GM12878 (cell line): ENCODE data around the gene PLPP3. TPM values are rescaled to one million over a fixed set of nuclear protein-coding genes. Genes with fewer than 3 reads are reported as not detected.

Experiments used
- NBN ChIP-seq: fragments of 450-650 bp; IDR thresholded peaks from 2 replicates; pipeline ENCODE4 v1.6.1; 2016
- POLR2AphosphoS5 ChIP-seq: IDR thresholded peaks from 2 replicates; pipeline ENCODE4 v1.6.1; 2011; ENCODE audit warnings: mild to moderate bottlenecking, low read length, inconsistent platforms
- ZSCAN29 ChIP-seq: fragments of 450-650 bp; IDR thresholded peaks from 2 replicates; pipeline ENCODE4 v1.6.1; 2017; ENCODE audit warnings: mild to moderate bottlenecking, moderate library complexity
- polyA plus RNA-seq, 11 experiments: library from polyadenylated mRNA; depleted of rRNA in 4 of 11; unstranded in 6 of 11; stranded (reverse) in 5 of 11; fragments of >200 nt; fragmentation: Nextera tagmentation in 4 of 11; fragmentation: Illumina TruSeq in 1 of 11; extraction: Ambion mirVana in 4 of 11; extraction: Trizol in 1 of 11; gene quantifications; 1 replicate in 1 of 11; 2 replicates in 10 of 11; pipeline versions ENCODE4 v1.2.1 to v1.2.3, GENCODE V29; 2011 to 2016; ENCODE audit warnings: inconsistent platforms in 2 of 11, missing spikeins in 2 of 11, low read depth in 1 of 11
- total RNA-seq, 4 experiments: library from RNA; depleted of rRNA in 3 of 4; stranded (reverse); fragments of >200 nt in 3 of 4; fragmentation: Illumina TruSeq in 1 of 4; extraction: Trizol in 1 of 4; gene quantifications; 2 replicates each; pipeline versions ENCODE4 v1.2.1 to v1.2.3, GENCODE V29; 2013 to 2021
- TF ChIP-seq, protein P1 (sequence below): IDR thresholded peaks from 2 replicates; pipeline ENCODE4 v1.6.1; 2012; ENCODE audit warnings: mild to moderate bottlenecking, low read depth, low read length
- TF ChIP-seq, protein P2 (sequence below): fragments of 450-650 bp; IDR thresholded peaks from 2 replicates; pipeline ENCODE4 v1.6.1; 2017; ENCODE audit warnings: mild to moderate bottlenecking
- TF ChIP-seq, protein P3 (sequence below): fragments of 450-650 bp; IDR thresholded peaks from 2 replicates; pipeline ENCODE4 v1.6.1; 2017; ENCODE audit warnings: mild to moderate bottlenecking, moderate library complexity

Gene PLPP3
- total and polyA plus RNA-seq, 10 of the 15 experiments (the other 5 are each of a cell fraction or from before 2014, with no cell fraction given), result 6.4 to 26.8 (median 9.5) TPM

DNA sequence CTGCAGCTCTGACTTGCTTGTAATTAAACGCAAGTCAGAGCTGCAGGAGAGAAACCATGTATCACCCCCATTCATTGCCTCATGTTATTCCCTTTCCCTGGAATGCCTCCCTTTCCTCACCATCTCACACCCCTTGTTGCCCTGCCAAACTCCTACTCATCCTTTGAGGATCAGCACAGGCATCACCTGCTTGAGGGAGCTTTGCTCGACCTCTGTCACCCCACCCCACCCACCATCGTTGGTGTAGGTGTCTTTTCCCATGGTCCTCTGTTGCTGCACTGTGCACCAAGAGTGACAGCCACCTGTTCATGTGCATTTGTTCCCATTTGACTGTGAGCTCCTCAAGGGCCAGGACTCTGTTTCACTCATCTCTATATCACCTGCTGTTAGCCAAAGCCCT lies 117.2 kb downstream of the PLPP3 start (continued):
- TF ChIP-seq, protein P1, sequence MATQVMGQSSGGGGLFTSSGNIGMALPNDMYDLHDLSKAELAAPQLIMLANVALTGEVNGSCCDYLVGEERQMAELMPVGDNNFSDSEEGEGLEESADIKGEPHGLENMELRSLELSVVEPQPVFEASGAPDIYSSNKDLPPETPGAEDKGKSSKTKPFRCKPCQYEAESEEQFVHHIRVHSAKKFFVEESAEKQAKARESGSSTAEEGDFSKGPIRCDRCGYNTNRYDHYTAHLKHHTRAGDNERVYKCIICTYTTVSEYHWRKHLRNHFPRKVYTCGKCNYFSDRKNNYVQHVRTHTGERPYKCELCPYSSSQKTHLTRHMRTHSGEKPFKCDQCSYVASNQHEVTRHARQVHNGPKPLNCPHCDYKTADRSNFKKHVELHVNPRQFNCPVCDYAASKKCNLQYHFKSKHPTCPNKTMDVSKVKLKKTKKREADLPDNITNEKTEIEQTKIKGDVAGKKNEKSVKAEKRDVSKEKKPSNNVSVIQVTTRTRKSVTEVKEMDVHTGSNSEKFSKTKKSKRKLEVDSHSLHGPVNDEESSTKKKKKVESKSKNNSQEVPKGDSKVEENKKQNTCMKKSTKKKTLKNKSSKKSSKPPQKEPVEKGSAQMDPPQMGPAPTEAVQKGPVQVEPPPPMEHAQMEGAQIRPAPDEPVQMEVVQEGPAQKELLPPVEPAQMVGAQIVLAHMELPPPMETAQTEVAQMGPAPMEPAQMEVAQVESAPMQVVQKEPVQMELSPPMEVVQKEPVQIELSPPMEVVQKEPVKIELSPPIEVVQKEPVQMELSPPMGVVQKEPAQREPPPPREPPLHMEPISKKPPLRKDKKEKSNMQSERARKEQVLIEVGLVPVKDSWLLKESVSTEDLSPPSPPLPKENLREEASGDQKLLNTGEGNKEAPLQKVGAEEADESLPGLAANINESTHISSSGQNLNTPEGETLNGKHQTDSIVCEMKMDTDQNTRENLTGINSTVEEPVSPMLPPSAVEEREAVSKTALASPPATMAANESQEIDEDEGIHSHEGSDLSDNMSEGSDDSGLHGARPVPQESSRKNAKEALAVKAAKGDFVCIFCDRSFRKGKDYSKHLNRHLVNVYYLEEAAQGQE, result no peak
- TF ChIP-seq POLR2AphosphoS5, result no peak
- no peak for TF ChIP-seq ZSCAN29
- TF ChIP-seq, protein P2, sequence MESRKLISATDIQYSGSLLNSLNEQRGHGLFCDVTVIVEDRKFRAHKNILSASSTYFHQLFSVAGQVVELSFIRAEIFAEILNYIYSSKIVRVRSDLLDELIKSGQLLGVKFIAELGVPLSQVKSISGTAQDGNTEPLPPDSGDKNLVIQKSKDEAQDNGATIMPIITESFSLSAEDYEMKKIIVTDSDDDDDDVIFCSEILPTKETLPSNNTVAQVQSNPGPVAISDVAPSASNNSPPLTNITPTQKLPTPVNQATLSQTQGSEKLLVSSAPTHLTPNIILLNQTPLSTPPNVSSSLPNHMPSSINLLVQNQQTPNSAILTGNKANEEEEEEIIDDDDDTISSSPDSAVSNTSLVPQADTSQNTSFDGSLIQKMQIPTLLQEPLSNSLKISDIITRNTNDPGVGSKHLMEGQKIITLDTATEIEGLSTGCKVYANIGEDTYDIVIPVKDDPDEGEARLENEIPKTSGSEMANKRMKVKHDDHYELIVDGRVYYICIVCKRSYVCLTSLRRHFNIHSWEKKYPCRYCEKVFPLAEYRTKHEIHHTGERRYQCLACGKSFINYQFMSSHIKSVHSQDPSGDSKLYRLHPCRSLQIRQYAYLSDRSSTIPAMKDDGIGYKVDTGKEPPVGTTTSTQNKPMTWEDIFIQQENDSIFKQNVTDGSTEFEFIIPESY, result no peak
- no peak for TF ChIP-seq NBN
- TF ChIP-seq, protein P3, sequence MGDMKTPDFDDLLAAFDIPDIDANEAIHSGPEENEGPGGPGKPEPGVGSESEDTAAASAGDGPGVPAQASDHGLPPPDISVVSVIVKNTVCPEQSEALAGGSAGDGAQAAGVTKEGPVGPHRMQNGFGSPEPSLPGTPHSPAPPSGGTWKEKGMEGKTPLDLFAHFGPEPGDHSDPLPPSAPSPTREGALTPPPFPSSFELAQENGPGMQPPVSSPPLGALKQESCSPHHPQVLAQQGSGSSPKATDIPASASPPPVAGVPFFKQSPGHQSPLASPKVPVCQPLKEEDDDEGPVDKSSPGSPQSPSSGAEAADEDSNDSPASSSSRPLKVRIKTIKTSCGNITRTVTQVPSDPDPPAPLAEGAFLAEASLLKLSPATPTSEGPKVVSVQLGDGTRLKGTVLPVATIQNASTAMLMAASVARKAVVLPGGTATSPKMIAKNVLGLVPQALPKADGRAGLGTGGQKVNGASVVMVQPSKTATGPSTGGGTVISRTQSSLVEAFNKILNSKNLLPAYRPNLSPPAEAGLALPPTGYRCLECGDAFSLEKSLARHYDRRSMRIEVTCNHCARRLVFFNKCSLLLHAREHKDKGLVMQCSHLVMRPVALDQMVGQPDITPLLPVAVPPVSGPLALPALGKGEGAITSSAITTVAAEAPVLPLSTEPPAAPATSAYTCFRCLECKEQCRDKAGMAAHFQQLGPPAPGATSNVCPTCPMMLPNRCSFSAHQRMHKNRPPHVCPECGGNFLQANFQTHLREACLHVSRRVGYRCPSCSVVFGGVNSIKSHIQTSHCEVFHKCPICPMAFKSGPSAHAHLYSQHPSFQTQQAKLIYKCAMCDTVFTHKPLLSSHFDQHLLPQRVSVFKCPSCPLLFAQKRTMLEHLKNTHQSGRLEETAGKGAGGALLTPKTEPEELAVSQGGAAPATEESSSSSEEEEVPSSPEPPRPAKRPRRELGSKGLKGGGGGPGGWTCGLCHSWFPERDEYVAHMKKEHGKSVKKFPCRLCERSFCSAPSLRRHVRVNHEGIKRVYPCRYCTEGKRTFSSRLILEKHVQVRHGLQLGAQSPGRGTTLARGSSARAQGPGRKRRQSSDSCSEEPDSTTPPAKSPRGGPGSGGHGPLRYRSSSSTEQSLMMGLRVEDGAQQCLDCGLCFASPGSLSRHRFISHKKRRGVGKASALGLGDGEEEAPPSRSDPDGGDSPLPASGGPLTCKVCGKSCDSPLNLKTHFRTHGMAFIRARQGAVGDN, result no peak
